Measurements from ENCODE around the gene RFX3. TPM values are rescaled to one million over a fixed set of nuclear protein-coding genes. Genes with fewer than 3 reads are reported as not detected.

The RFX3 gene
- total and polyA plus RNA-seq, 2 of the 13 experiments (the other 11 are each of a cell fraction or from before 2014, with no cell fraction given) = 2.7 to 5.3 TPM

GRCh38 chr9:3343671-3344070 is 182.1 kb downstream of the RFX3 start (continued):
- TF ChIP-seq ZNF142 (CRISPR knock-in tag; IDR thresholded peaks at IDR 0.05) (no peak), ZNF101 (CRISPR knock-in tag; IDR thresholded peaks at IDR 0.05; ENCODE audit: borderline replicate concordance, low read depth) (no peak), KDM1A (CRISPR knock-in tag; IDR thresholded peaks at IDR 0.05) (no peak), SOX6 (IDR thresholded peaks at IDR 0.05) (no peak), SOX6 (CRISPR knock-in tag; IDR thresholded peaks at IDR 0.05) (no peak; the same call in 1 of the 2 replicates), CREBL2 (CRISPR knock-in tag; IDR thresholded peaks at IDR 0.05; ENCODE audit: borderline replicate concordance) (no peak), ZNF138 (CRISPR knock-in tag; IDR thresholded peaks at IDR 0.05; ENCODE audit: low read depth) (no peak), GATAD2A (CRISPR knock-in tag; IDR thresholded peaks at IDR 0.05) (peak; percentile 44; the same call in 1 of the 2 replicates), SOX13 (IDR thresholded peaks at IDR 0.05) (no peak), SOX13 (CRISPR knock-in tag; conservative IDR thresholded peaks at IDR 0.05 in 1 of 2, IDR thresholded peaks at IDR 0.05 in 1 of 2) (peak in 1 of 2 experiments; percentile 48; a peak in 1 of 4 replicates), STAG1 (CRISPR knock-in tag; IDR thresholded peaks at IDR 0.05) (no peak), ZNF143 (CRISPR knock-in tag; IDR thresholded peaks at IDR 0.05) (no peak), FLYWCH1 (CRISPR knock-in tag; IDR thresholded peaks at IDR 0.05) (no peak), ZNF614 (CRISPR knock-in tag; IDR thresholded peaks at IDR 0.05; ENCODE audit: borderline replicate concordance) (no peak), NBN (conservative IDR thresholded peaks at IDR 0.05) (no peak), IRX3 (CRISPR knock-in tag; IDR thresholded peaks at IDR 0.05; ENCODE audit: borderline replicate concordance, low read depth) (no peak)
- TF ChIP-seq, protein P1, sequence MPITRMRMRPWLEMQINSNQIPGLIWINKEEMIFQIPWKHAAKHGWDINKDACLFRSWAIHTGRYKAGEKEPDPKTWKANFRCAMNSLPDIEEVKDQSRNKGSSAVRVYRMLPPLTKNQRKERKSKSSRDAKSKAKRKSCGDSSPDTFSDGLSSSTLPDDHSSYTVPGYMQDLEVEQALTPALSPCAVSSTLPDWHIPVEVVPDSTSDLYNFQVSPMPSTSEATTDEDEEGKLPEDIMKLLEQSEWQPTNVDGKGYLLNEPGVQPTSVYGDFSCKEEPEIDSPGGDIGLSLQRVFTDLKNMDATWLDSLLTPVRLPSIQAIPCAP (CRISPR knock-in tag; IDR thresholded peaks at IDR 0.05; ENCODE audit: low read depth) = no peak
- TF ChIP-seq, protein P2, sequence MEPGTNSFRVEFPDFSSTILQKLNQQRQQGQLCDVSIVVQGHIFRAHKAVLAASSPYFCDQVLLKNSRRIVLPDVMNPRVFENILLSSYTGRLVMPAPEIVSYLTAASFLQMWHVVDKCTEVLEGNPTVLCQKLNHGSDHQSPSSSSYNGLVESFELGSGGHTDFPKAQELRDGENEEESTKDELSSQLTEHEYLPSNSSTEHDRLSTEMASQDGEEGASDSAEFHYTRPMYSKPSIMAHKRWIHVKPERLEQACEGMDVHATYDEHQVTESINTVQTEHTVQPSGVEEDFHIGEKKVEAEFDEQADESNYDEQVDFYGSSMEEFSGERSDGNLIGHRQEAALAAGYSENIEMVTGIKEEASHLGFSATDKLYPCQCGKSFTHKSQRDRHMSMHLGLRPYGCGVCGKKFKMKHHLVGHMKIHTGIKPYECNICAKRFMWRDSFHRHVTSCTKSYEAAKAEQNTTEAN (CRISPR knock-in tag; conservative IDR thresholded peaks at IDR 0.05) = no peak
- TF ChIP-seq, protein P3, sequence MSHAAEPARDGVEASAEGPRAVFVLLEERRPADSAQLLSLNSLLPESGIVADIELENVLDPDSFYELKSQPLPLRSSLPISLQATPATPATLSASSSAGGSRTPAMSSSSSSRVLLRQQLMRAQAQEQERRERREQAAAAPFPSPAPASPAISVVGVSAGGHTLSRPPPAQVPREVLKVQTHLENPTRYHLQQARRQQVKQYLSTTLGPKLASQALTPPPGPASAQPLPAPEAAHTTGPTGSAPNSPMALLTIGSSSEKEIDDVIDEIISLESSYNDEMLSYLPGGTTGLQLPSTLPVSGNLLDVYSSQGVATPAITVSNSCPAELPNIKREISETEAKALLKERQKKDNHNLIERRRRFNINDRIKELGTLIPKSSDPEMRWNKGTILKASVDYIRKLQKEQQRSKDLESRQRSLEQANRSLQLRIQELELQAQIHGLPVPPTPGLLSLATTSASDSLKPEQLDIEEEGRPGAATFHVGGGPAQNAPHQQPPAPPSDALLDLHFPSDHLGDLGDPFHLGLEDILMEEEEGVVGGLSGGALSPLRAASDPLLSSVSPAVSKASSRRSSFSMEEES (CRISPR knock-in tag; IDR thresholded peaks at IDR 0.05) = no peak

All from HepG2 (cell line).